DLD1 (cell line): ENCODE results near the gene PTPRG.

Experiments
- in situ Hi-C: cut with HindIII; loops from 2 replicates; pipeline ENCODE4 v1.10.0; 2017; ENCODE audit warnings: low sequenced_read_pairs

The PTPRG gene

GRCh38 chr3:62237286-62237948, 676.0 kb downstream of the PTPRG start:
- in situ Hi-C loops: no loop called here

GRCh38 chr3:62238003-62238402, 676.6 kb downstream of the PTPRG start:
- in situ Hi-C loops: no loop called here

GRCh38 chr3:62238431-62238830, 677.1 kb downstream of the PTPRG start:
- in situ Hi-C loops: no loop called here

GRCh38 chr3:62241279-62241678, 679.9 kb downstream of the PTPRG start:
- in situ Hi-C loops: no loop called here

GRCh38 chr3:62242831-62243509, 681.6 kb downstream of the PTPRG start:
- in situ Hi-C loops: no loop called here

GRCh38 chr3:62246094-62246493, 684.7 kb downstream of the PTPRG start:
- in situ Hi-C loops: no loop called here

GRCh38 chr3:62246985-62247384, 685.6 kb downstream of the PTPRG start:
- in situ Hi-C loops: no loop called here

- in situ Hi-C loops: no loop called here
These were observed 687.5 kb downstream of the PTPRG start for GRCh38 chr3:62248734-62249483.

- in situ Hi-C loops: no loop called here
These were observed 688.1 kb downstream of the PTPRG start for GRCh38 chr3:62249484-62249776.

GRCh38 chr3:62249855-62250543, 688.6 kb downstream of the PTPRG start:
- in situ Hi-C loops: no loop called here

GRCh38 chr3:62252438-62253157, 691.2 kb downstream of the PTPRG start:
- in situ Hi-C loops: no loop called here

GRCh38 chr3:62253971-62254370, 692.6 kb downstream of the PTPRG start:
- in situ Hi-C loops: no loop called here

GRCh38 chr3:62255758-62256157, 694.4 kb downstream of the PTPRG start:
- in situ Hi-C loops: no loop called here

GRCh38 chr3:62259924-62260323, 698.6 kb downstream of the PTPRG start:
- in situ Hi-C loops: no loop called here

- in situ Hi-C loops: no loop called here
These were observed 699.3 kb downstream of the PTPRG start for GRCh38 chr3:62260655-62261054.

- in situ Hi-C loops: no loop called here
These were observed 699.8 kb downstream of the PTPRG start for GRCh38 chr3:62261121-62261520.

- in situ Hi-C loops: no loop called here
These were observed 700.4 kb downstream of the PTPRG start for GRCh38 chr3:62261736-62262135.

GRCh38 chr3:62265528-62265927, 704.2 kb downstream of the PTPRG start:
- in situ Hi-C loops: no loop called here

GRCh38 chr3:62266668-62267283, 705.4 kb downstream of the PTPRG start:
- in situ Hi-C loops: no loop called here

GRCh38 chr3:62276658-62277180, 715.3 kb downstream of the PTPRG start:
- in situ Hi-C loops: no loop called here
